Coronary artery (tissue), 2 donors: ENCODE data around the gene YBX2.

Source experiments
- DNase-seq: peaks from one replicate; pipeline ENCODE4 v3.0.0-alpha.2; 2017; ENCODE audit warnings: low spot score
- H3K27ac ChIP-seq, 2 donors: fragments of 200-600 bp; sonication (generic); one replicate each; pipeline ENCODE4 v1.5.1; 2016 to 2019
- H3K4me3 ChIP-seq: fragments of 200-600 bp; sonication (generic); 2 replicates; pipeline ENCODE4 v1.5.1; 2016; ENCODE audit warnings: mild to moderate bottlenecking, moderate library complexity
- CTCF ChIP-seq: fragments of 200-600 bp; sonication (generic); IDR thresholded peaks from one replicate; pipeline ENCODE4 v1.5.1; 2019; ENCODE audit warnings: antibody characterized with exemption

YBX2 gene

GRCh38 chr17:7293816-7294613 lies 424 bp downstream of the YBX2 start:
- no peak for TF ChIP-seq CTCF
- peak overlapping the region; percentile 67 for H3K4me3 ChIP-seq
- no peak overlapping the region for H3K27ac ChIP-seq
- DNase-seq = no peak

GRCh38 chr17:7293159-7293558 lies 1.3 kb downstream of the YBX2 start:
- no peak for DNase-seq
- no peak for TF ChIP-seq CTCF
- Histone ChIP-seq H3K27ac (no peak overlapping the region), H3K4me3 (no peak overlapping the region)

GRCh38 chr17:7292729-7293128 lies 1.7 kb downstream of the YBX2 start:
- no peak for DNase-seq

GRCh38 chr17:7292194-7292593 lies 2.2 kb downstream of the YBX2 start:
- no peak for TF ChIP-seq CTCF
- DNase-seq = no peak

More at GRCh38 chr17:7292729-7293128, 1.7 kb downstream of the YBX2 start:
- Histone ChIP-seq H3K4me3 (no peak overlapping the region), H3K27ac (no peak overlapping the region)
- TF ChIP-seq CTCF = no peak

GRCh38 chr17:7290685-7291084 lies 3.8 kb downstream of the YBX2 start:
- H3K27ac ChIP-seq = no peak overlapping the region
- TF ChIP-seq CTCF = no peak
- no peak overlapping the region for H3K4me3 ChIP-seq
- DNase-seq = no peak

More at GRCh38 chr17:7292194-7292593, 2.2 kb downstream of the YBX2 start:
- H3K4me3 ChIP-seq = no peak overlapping the region
- H3K27ac ChIP-seq = no peak overlapping the region

GRCh38 chr17:7290166-7290565 lies 4.3 kb downstream of the YBX2 start:
- Histone ChIP-seq H3K27ac (no peak overlapping the region), H3K4me3 (no peak overlapping the region)
- TF ChIP-seq CTCF = no peak
- DNase-seq = no peak
